ENCODE data around the gene APCDD1L. TPM values are rescaled to one million over a fixed set of nuclear protein-coding genes. Genes with fewer than 3 reads are reported as not detected.
A peak's percentile ranks its signal among the peaks of the same experiment; 100 is the strongest.

APCDD1L gene
- total RNA-seq, 6 donors from 2014 or later = 0.13 TPM; not detected in 5

DNA sequence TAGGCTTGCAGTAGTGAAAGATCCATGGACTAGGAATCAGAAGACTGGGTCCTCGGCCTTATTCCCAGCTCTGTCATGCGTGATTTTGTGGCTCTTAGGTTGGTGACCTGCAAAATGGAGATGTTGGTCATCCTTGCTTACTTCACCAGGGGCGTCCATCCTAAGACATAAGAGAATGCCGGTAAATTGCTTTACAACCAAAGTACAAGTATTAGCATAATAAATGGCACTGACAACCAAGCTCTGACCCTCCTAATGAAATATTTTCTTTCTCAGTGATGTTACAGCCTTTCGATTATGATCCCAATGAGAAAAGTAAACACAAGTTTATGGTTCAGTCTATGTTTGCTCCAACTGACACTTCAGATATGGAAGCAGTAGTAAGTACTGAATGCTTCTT lies 80.9 kb downstream of the APCDD1L start:
- no peak overlapping the region for H3K27ac ChIP-seq
- TF ChIP-seq CTCF (IDR thresholded peaks at IDR 0.05) (no peak), EP300 (IDR thresholded peaks at IDR 0.05) (no peak), POLR2A (IDR thresholded peaks at IDR 0.05) (no peak), POLR2AphosphoS5 (IDR thresholded peaks at IDR 0.05) (no peak)

DNA sequence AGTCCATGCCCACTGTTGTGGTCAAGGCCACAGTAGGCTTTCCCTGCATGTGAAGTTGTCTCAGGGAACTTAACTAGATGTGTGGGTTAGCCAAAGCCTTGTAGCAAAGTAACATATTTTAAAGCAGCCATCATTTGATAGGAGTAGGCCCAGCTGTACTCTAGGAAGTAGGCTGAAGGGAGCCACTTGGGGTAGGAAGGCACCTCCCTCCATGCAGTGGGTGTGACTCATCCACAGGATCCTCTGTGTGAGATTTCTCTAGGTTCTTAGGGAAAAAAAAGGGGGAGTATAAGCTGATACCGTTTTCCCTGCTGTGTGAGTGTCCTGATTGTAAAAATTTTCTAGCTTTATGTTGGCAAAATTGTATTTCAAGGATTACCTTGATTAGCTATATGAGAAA lies 81.4 kb downstream of the APCDD1L start:
- Histone ChIP-seq H3K4me3 (no peak overlapping the region), H3K36me3 (peaks cover 0 to 10% (median 0%) of the 10 kb centered on the region in 4 donors), H3K9me3 (no peaks in the 10 kb centered on the region), H3K4me1 (peaks cover 14 to 21% (median 18%) of the 10 kb centered on the region in 4 donors), H3K27ac (no peak overlapping the region), H3K27me3 (no peaks in the 10 kb centered on the region)
- 71 to 85% methylated on average over 1 of the region's 1 CpG for WGBS, 2 donors
- no peak for DNase-seq
- TF ChIP-seq POLR2AphosphoS5 (IDR thresholded peaks at IDR 0.05) = no peak
- TF ChIP-seq CTCF (IDR thresholded peaks at IDR 0.05) = no peak
- TF ChIP-seq EP300 (IDR thresholded peaks at IDR 0.05) = no peak
- ATAC-seq (ENCODE audit: low FRiP score in 2 of 2) = peak in 1 of 2 donors; percentile 74

More for the DNA sequence above, 80.9 kb downstream of the APCDD1L start:
- no peaks in the 10 kb centered on the region for H3K27me3 ChIP-seq
- H3K4me3 ChIP-seq = no peak overlapping the region
- peaks cover 0 to 15% (median 0%) of the 10 kb centered on the region in 4 donors for H3K36me3 ChIP-seq
- no peak for DNase-seq
- H3K9me3 ChIP-seq = no peaks in the 10 kb centered on the region
- ATAC-seq (ENCODE audit: low FRiP score in 2 of 2) = no peak
- 87 to 88% methylated on average over 5 of the region's 5 CpGs for WGBS, 2 donors
- peaks cover 14 to 24% (median 18%) of the 10 kb centered on the region in 4 donors for H3K4me1 ChIP-seq

DNA sequence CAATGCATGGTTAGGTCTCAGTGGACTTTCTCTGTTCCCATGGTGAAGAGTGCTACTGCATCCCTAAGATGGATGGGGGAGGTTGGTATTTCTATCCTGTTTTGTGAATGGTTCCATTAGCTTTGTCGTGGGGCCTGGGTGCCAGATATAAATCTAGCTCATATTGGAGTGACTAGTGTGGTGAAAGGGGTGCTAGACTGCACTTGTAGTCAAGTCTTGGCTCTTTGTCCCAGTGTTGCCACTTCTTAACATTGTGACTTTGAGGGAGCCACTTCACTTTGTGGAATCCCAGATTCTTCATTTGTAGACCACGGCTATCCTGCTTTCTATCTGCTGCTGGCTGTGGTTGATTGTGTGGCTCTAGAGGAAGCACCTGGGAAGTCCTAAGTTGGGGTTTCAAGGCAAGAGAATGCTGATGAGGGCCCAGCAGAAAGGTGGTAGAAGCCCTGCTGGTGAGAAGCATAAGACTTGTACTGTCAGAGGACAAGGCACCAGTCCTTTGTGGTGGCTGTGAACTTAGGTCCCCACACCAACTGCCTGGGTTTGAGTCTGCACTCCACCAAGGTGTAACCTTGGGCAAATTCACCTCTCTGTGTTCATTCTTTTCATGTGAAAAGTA lies 82.1 kb downstream of the APCDD1L start:
- Histone ChIP-seq H3K4me1 (peaks cover 14 to 21% (median 18%) of the 10 kb centered on the region in 4 donors), H3K27ac (no peak overlapping the region), H3K27me3 (no peaks in the 10 kb centered on the region), H3K9me3 (no peaks in the 10 kb centered on the region), H3K36me3 (peaks cover 0 to 10% (median 0%) of the 10 kb centered on the region in 4 donors), H3K4me3 (no peak overlapping the region)
- ATAC-seq (ENCODE audit: low FRiP score in 2 of 2) = no peak
- no peak for DNase-seq
- no peak for TF ChIP-seq POLR2A (IDR thresholded peaks at IDR 0.05)
- no peak for TF ChIP-seq POLR2AphosphoS5 (IDR thresholded peaks at IDR 0.05)
- 74 to 80% methylated on average over 2 of the region's 2 CpGs for WGBS, 2 donors

- no peaks in the 10 kb centered on the region for H3K9me3 ChIP-seq
- H3K36me3 ChIP-seq = peaks cover 0 to 10% (median 0%) of the 10 kb centered on the region in 4 donors
- no peak overlapping the region for H3K4me3 ChIP-seq
- no peaks in the 10 kb centered on the region for H3K27me3 ChIP-seq
- DNase-seq (no peak), ATAC-seq (ENCODE audit: low FRiP score in 2 of 2) (no peak)
- TF ChIP-seq POLR2AphosphoS5 (IDR thresholded peaks at IDR 0.05) (no peak), EP300 (IDR thresholded peaks at IDR 0.05) (no peak), CTCF (IDR thresholded peaks at IDR 0.05) (no peak), POLR2A (IDR thresholded peaks at IDR 0.05) (no peak)
- H3K4me1 ChIP-seq = peaks cover 14 to 21% (median 18%) of the 10 kb centered on the region in 4 donors
- no peak overlapping the region for H3K27ac ChIP-seq
- 41 to 60% methylated on average over 3 of the region's 3 CpGs for WGBS, 2 donors
Observed at GRCh38 chr20:58432186-58432954, 82.8 kb downstream of the APCDD1L start.

DNA sequence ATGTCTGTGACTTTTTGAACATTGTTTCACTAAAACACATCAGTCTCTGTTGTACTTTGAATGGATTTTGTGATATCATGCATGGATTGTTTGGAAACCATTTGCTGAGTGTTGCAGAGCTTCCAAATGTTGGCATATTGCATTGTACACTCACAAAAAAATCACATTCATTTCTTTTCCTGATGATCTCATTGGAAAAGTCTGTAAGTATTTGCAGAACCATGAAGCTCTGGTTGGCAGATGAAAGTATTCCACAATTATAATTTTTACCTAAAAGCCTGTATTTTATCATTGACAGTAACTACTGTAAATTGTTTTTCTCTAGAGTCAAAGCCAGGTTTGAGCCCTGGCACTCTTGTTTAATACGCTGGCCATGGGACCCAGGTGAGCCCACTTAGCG lies 84.1 kb downstream of the APCDD1L start:
- Histone ChIP-seq H3K27me3 (no peaks in the 10 kb centered on the region), H3K4me1 (peaks cover 14 to 21% (median 18%) of the 10 kb centered on the region in 4 donors), H3K4me3 (no peak overlapping the region), H3K9me3 (no peaks in the 10 kb centered on the region), H3K36me3 (peaks cover 0 to 10% (median 0%) of the 10 kb centered on the region in 4 donors), H3K27ac (no peak overlapping the region)
- DNase-seq (no peak), ATAC-seq (ENCODE audit: low FRiP score in 2 of 2) (no peak)
- WGBS, 2 donors = 92 to 98% methylated on average over 2 of the region's 2 CpGs
- no peak for TF ChIP-seq POLR2A (IDR thresholded peaks at IDR 0.05)
- no peak for TF ChIP-seq CTCF (IDR thresholded peaks at IDR 0.05)
- no peak for TF ChIP-seq EP300 (IDR thresholded peaks at IDR 0.05)
- no peak for TF ChIP-seq POLR2AphosphoS5 (IDR thresholded peaks at IDR 0.05)

All from upper lobe of left lung (tissue), 6 donors.